ENCODE results near the gene PIWIL1. TPM values are rescaled to one million over a fixed set of nuclear protein-coding genes. Genes with fewer than 3 reads are reported as not detected.

PIWIL1 gene
- total RNA-seq, 1 experiment from 2014 or later: not detected

- no TSS peak for BruUV-seq (replicated peaks)
- Mint-ChIP-seq H3K27ac (ENCODE audit: low read depth, unreplicated experiment) (no peak overlapping the region), H3K27me3 (ENCODE audit: insufficient read depth, unreplicated experiment) (no peaks in the 10 kb centered on the region), H3K4me1 (ENCODE audit: insufficient read depth, unreplicated experiment) (peaks cover 8% of the 10 kb centered on the region), H3K4me3 (ENCODE audit: unreplicated experiment) (no peak overlapping the region), H3K36me3 (ENCODE audit: insufficient read depth, unreplicated experiment) (peaks cover 6% of the 10 kb centered on the region), H3K9me3 (ENCODE audit: unreplicated experiment) (no peaks in the 10 kb centered on the region)
- DNase-seq (ENCODE audit: unreplicated experiment): no peak
- ChIA-PET POLR2A (no interaction called here), CTCF (interaction anchor here (0.9 to 4.3 kb wide), 2 partner anchors 353 to 425 kb away, joined by 3 to 21 read pairs; no protein-coding TSS in a partner anchor)
- TF ChIP-seq, protein P1, sequence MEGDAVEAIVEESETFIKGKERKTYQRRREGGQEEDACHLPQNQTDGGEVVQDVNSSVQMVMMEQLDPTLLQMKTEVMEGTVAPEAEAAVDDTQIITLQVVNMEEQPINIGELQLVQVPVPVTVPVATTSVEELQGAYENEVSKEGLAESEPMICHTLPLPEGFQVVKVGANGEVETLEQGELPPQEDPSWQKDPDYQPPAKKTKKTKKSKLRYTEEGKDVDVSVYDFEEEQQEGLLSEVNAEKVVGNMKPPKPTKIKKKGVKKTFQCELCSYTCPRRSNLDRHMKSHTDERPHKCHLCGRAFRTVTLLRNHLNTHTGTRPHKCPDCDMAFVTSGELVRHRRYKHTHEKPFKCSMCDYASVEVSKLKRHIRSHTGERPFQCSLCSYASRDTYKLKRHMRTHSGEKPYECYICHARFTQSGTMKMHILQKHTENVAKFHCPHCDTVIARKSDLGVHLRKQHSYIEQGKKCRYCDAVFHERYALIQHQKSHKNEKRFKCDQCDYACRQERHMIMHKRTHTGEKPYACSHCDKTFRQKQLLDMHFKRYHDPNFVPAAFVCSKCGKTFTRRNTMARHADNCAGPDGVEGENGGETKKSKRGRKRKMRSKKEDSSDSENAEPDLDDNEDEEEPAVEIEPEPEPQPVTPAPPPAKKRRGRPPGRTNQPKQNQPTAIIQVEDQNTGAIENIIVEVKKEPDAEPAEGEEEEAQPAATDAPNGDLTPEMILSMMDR (IDR thresholded peaks at IDR 0.05; ENCODE audit: unreplicated experiment): no peak
- intact Hi-C loops (cut with micrococcal nuclease): no loop called here
These were observed 57.2 kb downstream of the PIWIL1 start for GRCh38 chr12:130394906-130395305.

- CTCF ChIA-PET: interaction anchor here (0.5 to 4.3 kb wide), 3 partner anchors 351 to 392 kb away, joined by 3 to 21 read pairs (median 4); no protein-coding TSS in a partner anchor
- POLR2A ChIA-PET: interaction anchor here (0.6 kb wide), 2 partner anchors 212 to 780 kb away, joined by 3 read pairs; no protein-coding TSS in a partner anchor
- intact Hi-C loops (cut with micrococcal nuclease): no loop called here
- Mint-ChIP-seq H3K27me3 (ENCODE audit: insufficient read depth, unreplicated experiment) (no peaks in the 10 kb centered on the region), H3K4me3 (ENCODE audit: unreplicated experiment) (no peak overlapping the region), H3K9me3 (ENCODE audit: unreplicated experiment) (no peaks in the 10 kb centered on the region), H3K4me1 (ENCODE audit: insufficient read depth, unreplicated experiment) (peaks cover 8% of the 10 kb centered on the region), H3K36me3 (ENCODE audit: insufficient read depth, unreplicated experiment) (peaks cover 6% of the 10 kb centered on the region), H3K27ac (ENCODE audit: low read depth, unreplicated experiment) (no peak overlapping the region)
- TF ChIP-seq, protein P1 (IDR thresholded peaks at IDR 0.05; ENCODE audit: unreplicated experiment): no peak
- no TSS peak for BruUV-seq (replicated peaks)
- no peak for DNase-seq (ENCODE audit: unreplicated experiment)
These were observed 59.0 kb downstream of the PIWIL1 start for GRCh38 chr12:130396667-130397066.

- CTCF ChIA-PET: interaction anchor here (0.5 to 1.1 kb wide), 5 partner anchors 29 to 427 kb away, joined by 3 read pairs; no protein-coding TSS in a partner anchor
- POLR2A ChIA-PET: no interaction called here
- no peak for DNase-seq (ENCODE audit: unreplicated experiment)
- H3K4me1 Mint-ChIP-seq (ENCODE audit: insufficient read depth, unreplicated experiment): peaks cover 8% of the 10 kb centered on the region
- no TSS peak for BruUV-seq (replicated peaks)
- H3K27me3 Mint-ChIP-seq (ENCODE audit: insufficient read depth, unreplicated experiment): peaks cover 14% of the 10 kb centered on the region
- intact Hi-C loops (cut with micrococcal nuclease): no loop called here
- no peak overlapping the region for H3K4me3 Mint-ChIP-seq (ENCODE audit: unreplicated experiment)
- TF ChIP-seq, protein P1 (IDR thresholded peaks at IDR 0.05; ENCODE audit: unreplicated experiment): no peak
- H3K27ac Mint-ChIP-seq (ENCODE audit: low read depth, unreplicated experiment): no peak overlapping the region
- no peaks in the 10 kb centered on the region for H3K9me3 Mint-ChIP-seq (ENCODE audit: unreplicated experiment)
- H3K36me3 Mint-ChIP-seq (ENCODE audit: insufficient read depth, unreplicated experiment): peaks cover 6% of the 10 kb centered on the region
These were observed 60.6 kb downstream of the PIWIL1 start for GRCh38 chr12:130398100-130398848.

DNA sequence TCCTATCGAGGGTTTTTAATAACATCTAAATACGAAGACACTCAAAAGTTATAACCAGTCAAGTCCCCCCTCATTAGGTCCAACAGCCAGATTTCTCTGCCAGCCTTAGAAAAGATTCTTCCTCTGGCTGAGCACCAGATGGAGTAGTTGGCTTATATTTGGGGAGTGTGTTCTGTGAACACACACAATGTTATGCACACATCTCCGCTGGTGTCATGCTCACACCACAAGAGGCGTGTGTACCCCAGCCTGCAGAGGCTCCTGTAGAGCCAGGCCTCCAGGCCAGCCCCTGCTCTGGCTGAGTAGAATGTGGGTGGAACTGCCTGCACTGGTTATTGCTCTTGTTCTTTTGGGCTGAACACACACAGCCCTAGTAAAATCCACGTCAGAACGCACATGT is 64.0 kb downstream of the PIWIL1 start:
- Mint-ChIP-seq H3K27me3 (ENCODE audit: insufficient read depth, unreplicated experiment) (peaks cover 22% of the 10 kb centered on the region), H3K4me3 (ENCODE audit: unreplicated experiment) (no peak overlapping the region), H3K4me1 (ENCODE audit: insufficient read depth, unreplicated experiment) (peaks cover 6% of the 10 kb centered on the region), H3K36me3 (ENCODE audit: insufficient read depth, unreplicated experiment) (peaks cover 2% of the 10 kb centered on the region), H3K9me3 (ENCODE audit: unreplicated experiment) (no peaks in the 10 kb centered on the region), H3K27ac (ENCODE audit: low read depth, unreplicated experiment) (no peak overlapping the region)
- no TSS peak for BruUV-seq (replicated peaks)
- intact Hi-C loops (cut with micrococcal nuclease): loop anchor here (1.0 kb wide), 1 partner anchor 347 kb away; no protein-coding TSS in a partner anchor
- CTCF ChIA-PET: interaction anchor here (0.5 to 2.2 kb wide), 12 partner anchors 19 to 1325 kb away, joined by 3 to 11 read pairs (median 4); no protein-coding TSS in a partner anchor
- no peak for DNase-seq (ENCODE audit: unreplicated experiment)
- POLR2A ChIA-PET: no interaction called here
- TF ChIP-seq, protein P1 (IDR thresholded peaks at IDR 0.05; ENCODE audit: unreplicated experiment): peak; percentile 27

All from MCF 10A (cell line).